Mesothelial cell of epicardium (in vitro differentiated cells): ENCODE results near the gene RCAN1. TPM values are rescaled to one million over a fixed set of nuclear protein-coding genes. Genes with fewer than 3 reads are reported as not detected.

Experiments
- DNase-seq, 2 experiments: peaks; one replicate each; pipeline ENCODE4 v3.0.0; 2021; ENCODE audit warnings: low spot score in 2 of 2; ENCODE audit not compliant: unreplicated experiment in 2 of 2
- H3K27ac Mint-ChIP-seq: 2 replicates; pipeline ENCODE4 v1.8.0; 2021; ENCODE audit warnings: mixed read lengths
- H3K27me3 Mint-ChIP-seq: 2 replicates; pipeline ENCODE4 v1.8.0; 2021; ENCODE audit warnings: low read depth, mixed read lengths
- H3K36me3 Mint-ChIP-seq: 2 replicates; pipeline ENCODE4 v1.8.0; 2021; ENCODE audit warnings: mixed read lengths
- H3K4me1 Mint-ChIP-seq: 2 replicates; pipeline ENCODE4 v1.8.0; 2021; ENCODE audit warnings: mixed read lengths
- H3K4me3 Mint-ChIP-seq: 2 replicates; pipeline ENCODE4 v1.8.0; 2021; ENCODE audit warnings: mild to moderate bottlenecking, moderate library complexity, mixed read lengths
- H3K9me3 Mint-ChIP-seq: 2 replicates; pipeline ENCODE4 v1.8.0; 2021; ENCODE audit warnings: mixed read lengths
- total RNA-seq: library from RNA; stranded (reverse); gene quantifications from 3 replicates; pipeline ENCODE4 v1.2.1, GENCODE V29; 2021
- TF ChIP-seq, protein P1 (sequence below): fragments of 200-600 bp; sonication (generic); IDR thresholded peaks from one replicate; pipeline ENCODE4 v1.5.0; 2021; ENCODE audit warnings: antibody characterized with exemption; ENCODE audit not compliant: unreplicated experiment

Gene RCAN1
- total RNA-seq, 1 donor from 2014 or later: 14.8 TPM

DNA sequence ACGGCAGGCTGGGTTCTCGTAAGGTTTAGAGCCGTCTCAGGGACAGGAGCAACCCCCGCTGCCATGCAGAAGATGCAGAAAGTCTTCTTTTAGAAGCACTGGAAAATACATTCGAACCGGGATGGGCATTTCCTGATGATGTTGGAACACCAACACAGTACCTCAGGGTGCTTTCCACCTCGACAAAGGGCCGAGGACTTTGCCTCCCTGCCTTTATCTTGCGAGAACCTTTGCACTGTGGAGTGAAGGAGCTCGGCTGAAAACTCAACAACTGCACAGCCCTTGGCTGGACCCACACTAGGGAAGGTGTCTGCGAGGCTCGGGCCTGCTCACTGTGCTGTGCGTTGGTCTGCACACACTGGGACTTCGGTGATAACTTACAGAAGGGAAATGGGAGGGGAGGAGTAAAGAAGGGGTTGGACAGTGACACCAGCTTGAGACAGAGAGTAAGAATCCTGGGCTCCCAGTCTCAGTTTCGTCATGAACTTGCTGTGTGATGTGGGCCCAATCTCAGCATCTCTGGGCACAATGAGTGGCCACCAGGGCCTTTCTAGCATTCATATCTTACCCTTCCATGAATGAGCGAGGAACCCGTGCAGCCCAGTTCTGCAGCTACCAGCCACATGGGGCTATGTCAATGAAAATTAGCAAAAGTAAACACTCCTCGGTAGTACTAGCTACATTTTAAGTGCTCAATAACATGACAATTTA lies 18.2 kb downstream of the RCAN1 start:
- DNase-seq: no peak
- Mint-ChIP-seq H3K9me3 (no peaks in the 10 kb centered on the region), H3K4me1 (peaks cover 4% of the 10 kb centered on the region), H3K4me3 (no peak overlapping the region), H3K27me3 (peaks cover 2% of the 10 kb centered on the region), H3K36me3 (no peaks in the 10 kb centered on the region), H3K27ac (no peak overlapping the region)
- TF ChIP-seq, protein P1, sequence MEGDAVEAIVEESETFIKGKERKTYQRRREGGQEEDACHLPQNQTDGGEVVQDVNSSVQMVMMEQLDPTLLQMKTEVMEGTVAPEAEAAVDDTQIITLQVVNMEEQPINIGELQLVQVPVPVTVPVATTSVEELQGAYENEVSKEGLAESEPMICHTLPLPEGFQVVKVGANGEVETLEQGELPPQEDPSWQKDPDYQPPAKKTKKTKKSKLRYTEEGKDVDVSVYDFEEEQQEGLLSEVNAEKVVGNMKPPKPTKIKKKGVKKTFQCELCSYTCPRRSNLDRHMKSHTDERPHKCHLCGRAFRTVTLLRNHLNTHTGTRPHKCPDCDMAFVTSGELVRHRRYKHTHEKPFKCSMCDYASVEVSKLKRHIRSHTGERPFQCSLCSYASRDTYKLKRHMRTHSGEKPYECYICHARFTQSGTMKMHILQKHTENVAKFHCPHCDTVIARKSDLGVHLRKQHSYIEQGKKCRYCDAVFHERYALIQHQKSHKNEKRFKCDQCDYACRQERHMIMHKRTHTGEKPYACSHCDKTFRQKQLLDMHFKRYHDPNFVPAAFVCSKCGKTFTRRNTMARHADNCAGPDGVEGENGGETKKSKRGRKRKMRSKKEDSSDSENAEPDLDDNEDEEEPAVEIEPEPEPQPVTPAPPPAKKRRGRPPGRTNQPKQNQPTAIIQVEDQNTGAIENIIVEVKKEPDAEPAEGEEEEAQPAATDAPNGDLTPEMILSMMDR: no peak

DNA sequence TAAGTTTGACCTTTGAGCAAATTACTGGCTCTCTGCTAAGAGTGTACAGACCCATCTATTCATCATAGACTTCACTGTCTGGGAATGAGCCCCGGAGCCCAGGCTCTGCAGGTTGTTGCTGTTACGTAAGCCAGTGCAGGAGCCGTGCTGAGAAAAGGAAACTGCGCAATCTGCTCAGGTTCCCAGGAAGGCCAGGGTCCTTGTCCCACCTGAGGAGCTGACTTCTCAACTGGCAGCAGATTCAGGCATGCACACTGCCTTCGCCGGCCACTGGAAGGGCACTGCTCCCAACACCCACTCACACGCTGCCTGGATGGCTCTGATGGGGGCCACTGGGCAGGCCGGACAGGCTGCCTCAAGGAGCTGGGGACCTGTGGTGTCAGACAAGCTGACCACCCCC lies 19.5 kb downstream of the RCAN1 start:
- Mint-ChIP-seq H3K4me3 (no peak overlapping the region), H3K36me3 (no peaks in the 10 kb centered on the region), H3K27me3 (peaks cover 2% of the 10 kb centered on the region), H3K9me3 (no peaks in the 10 kb centered on the region), H3K27ac (no peak overlapping the region), H3K4me1 (peaks cover 4% of the 10 kb centered on the region)
- no peak for DNase-seq
- TF ChIP-seq, protein P1: no peak

DNA sequence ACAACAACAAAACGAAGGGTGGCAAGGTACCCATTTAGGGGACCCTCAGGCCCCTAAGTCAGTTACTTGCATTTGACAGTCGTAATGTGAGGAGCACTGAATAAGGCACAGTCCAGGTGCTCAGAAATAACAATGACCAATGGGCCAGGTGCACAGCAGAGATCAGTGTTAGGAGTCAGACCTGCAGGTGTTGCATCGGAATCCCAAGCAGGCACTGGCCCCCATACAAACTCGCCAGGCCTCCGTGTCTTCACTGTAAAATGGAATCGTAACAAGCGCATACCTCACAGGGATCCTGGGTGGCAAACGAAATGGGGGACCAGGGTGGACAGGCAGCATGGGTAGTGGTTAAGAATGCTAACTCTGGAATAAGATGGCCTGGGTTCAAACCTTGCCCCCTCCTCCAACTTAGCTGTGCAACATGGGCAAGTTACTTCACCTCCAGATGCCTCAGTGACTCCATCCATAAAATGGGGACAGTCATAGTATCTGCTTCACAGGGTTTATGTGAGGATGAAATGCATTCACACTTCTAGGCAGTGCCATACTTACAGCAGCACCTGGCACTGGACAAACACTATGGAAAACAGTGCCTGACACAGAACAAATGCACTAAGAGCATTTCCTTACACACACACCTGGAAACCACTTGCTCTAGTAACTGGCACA lies 20.2 kb downstream of the RCAN1 start:
- TF ChIP-seq, protein P1: no peak
- Mint-ChIP-seq H3K36me3 (no peaks in the 10 kb centered on the region), H3K4me1 (peaks cover 4% of the 10 kb centered on the region), H3K4me3 (no peak overlapping the region), H3K27me3 (no peaks in the 10 kb centered on the region), H3K27ac (no peak overlapping the region), H3K9me3 (no peaks in the 10 kb centered on the region)
- no peak for DNase-seq

- DNase-seq: no peak
- H3K36me3 Mint-ChIP-seq: no peaks in the 10 kb centered on the region
- TF ChIP-seq, protein P1: no peak
- no peaks in the 10 kb centered on the region for H3K9me3 Mint-ChIP-seq
- H3K4me3 Mint-ChIP-seq: no peak overlapping the region
- H3K4me1 Mint-ChIP-seq: peaks cover 4% of the 10 kb centered on the region
- H3K27ac Mint-ChIP-seq: no peak overlapping the region
- H3K27me3 Mint-ChIP-seq: no peaks in the 10 kb centered on the region
Observed at GRCh38 chr21:34593954-34594531, 20.9 kb downstream of the RCAN1 start.

DNA sequence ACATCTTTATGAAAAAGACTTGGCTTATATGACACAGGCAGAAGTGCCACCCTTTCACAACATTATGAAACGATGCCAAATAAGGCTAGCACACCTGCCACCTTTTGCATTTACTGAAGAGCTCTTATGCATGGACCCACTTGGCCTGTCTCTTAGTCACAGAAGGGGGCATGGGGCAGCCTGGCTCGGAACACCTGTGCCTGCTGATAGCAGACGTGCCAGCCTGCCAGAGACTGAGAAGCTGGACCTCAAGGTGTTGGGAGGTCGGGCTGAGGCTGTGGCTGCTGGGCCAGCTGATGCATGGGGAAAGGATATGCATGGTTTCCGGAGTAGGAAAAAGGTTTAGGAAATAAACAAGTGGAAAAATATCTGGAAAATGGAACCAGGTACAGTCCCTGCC lies 21.5 kb downstream of the RCAN1 start:
- H3K27me3 Mint-ChIP-seq: no peaks in the 10 kb centered on the region
- H3K27ac Mint-ChIP-seq: no peak overlapping the region
- H3K4me1 Mint-ChIP-seq: peaks cover 4% of the 10 kb centered on the region
- no peaks in the 10 kb centered on the region for H3K36me3 Mint-ChIP-seq
- TF ChIP-seq, protein P1: no peak
- H3K4me3 Mint-ChIP-seq: no peak overlapping the region
- no peak for DNase-seq
- no peaks in the 10 kb centered on the region for H3K9me3 Mint-ChIP-seq
